Measurements from ENCODE around the gene DPEP3.

DNA sequence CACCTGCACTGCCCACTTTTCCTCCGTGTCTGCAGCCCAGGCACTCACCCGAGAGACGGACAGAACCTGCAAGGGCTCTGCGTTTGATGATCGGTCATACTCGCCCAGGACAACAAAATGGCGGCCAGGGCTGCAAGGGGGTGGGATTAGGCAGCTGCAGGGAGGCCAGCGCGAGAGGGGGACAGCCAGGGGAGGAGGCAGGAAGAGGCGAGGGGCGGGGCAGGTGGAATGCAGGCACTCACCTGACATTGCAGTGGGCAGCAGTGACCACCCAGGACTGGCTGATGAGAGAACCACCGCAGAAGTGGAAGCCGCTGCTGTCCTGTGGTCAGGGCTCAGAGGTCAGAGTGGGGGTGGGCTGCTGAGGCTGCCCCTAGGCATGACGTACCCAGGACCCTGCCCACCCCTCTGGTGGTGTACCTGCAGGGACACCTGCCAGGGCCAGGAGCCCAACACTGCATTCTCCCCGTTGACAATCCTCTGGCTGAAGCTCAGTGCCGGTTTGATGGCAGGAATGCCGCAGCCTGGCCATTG is 49.6 kb downstream of the DPEP3 start:
- TF ChIP-seq CTCF (IDR thresholded peaks at IDR 0.05) (no peak), POLR2A (IDR thresholded peaks at IDR 0.05) (no peak), POLR2AphosphoS5 (IDR thresholded peaks at IDR 0.05) (no peak)

Measured in sigmoid colon (tissue), 4 donors.